ENCODE results near the gene HOXA13.

DNA sequence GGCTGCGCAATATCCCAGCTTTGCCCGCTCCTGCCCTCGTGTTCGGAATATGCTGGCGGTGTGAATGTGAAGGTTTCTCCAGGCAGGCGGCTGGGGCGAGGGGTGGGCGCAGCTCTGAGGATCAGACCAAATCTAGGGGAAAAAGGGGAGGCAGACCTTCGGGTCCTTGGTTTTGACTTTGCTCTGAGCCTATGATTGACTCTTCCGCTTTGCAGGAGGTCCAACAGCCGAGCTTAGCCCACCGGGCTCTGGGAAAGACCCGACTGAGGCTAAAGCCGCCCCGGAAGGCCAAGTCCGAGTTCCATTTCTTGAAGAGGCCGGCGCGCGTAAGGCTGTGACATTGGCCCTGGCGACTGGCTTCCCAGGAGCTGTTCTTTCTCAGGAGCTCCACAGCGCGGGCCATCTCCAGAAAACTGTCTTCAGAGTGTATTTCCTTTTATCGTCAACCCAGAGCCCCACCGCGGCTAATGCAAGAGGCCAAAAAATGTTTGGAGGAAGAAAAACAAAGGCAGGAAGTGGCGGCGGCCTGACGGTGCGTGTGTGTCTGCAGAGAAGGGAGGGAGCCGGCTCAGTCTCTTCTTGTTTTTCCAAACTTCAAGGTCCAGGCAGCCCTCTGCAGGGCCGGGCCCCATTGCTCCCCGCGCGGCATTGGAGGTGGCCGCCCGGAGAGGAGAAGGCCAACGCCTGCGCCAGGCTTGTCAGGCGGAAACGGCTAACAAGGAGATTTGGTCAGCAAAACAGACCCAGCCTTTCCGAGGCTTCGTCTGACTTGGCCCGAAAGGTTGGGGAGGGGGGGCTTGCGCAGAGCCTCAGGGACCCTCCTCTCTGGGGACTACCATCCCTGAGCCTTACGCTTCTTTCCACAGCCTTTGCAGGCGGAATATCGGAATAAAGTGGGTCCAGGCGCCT lies 11.3 kb downstream of the HOXA13 start:
- TF ChIP-seq, protein P1, sequence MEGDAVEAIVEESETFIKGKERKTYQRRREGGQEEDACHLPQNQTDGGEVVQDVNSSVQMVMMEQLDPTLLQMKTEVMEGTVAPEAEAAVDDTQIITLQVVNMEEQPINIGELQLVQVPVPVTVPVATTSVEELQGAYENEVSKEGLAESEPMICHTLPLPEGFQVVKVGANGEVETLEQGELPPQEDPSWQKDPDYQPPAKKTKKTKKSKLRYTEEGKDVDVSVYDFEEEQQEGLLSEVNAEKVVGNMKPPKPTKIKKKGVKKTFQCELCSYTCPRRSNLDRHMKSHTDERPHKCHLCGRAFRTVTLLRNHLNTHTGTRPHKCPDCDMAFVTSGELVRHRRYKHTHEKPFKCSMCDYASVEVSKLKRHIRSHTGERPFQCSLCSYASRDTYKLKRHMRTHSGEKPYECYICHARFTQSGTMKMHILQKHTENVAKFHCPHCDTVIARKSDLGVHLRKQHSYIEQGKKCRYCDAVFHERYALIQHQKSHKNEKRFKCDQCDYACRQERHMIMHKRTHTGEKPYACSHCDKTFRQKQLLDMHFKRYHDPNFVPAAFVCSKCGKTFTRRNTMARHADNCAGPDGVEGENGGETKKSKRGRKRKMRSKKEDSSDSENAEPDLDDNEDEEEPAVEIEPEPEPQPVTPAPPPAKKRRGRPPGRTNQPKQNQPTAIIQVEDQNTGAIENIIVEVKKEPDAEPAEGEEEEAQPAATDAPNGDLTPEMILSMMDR (IDR thresholded peaks at IDR 0.05; ENCODE audit: low read length): no peak
- TF ChIP-seq EZH2 (IDR thresholded peaks at IDR 0.05; ENCODE audit: borderline replicate concordance, low read length): no peak

All from OCI-LY1 (cell line).